ENCODE results near the gene ENTPD8. TPM values are rescaled to one million over a fixed set of nuclear protein-coding genes. Genes with fewer than 3 reads are reported as not detected.

ENTPD8 gene
- polyA plus RNA-seq, 3 donors = not detected

DNA sequence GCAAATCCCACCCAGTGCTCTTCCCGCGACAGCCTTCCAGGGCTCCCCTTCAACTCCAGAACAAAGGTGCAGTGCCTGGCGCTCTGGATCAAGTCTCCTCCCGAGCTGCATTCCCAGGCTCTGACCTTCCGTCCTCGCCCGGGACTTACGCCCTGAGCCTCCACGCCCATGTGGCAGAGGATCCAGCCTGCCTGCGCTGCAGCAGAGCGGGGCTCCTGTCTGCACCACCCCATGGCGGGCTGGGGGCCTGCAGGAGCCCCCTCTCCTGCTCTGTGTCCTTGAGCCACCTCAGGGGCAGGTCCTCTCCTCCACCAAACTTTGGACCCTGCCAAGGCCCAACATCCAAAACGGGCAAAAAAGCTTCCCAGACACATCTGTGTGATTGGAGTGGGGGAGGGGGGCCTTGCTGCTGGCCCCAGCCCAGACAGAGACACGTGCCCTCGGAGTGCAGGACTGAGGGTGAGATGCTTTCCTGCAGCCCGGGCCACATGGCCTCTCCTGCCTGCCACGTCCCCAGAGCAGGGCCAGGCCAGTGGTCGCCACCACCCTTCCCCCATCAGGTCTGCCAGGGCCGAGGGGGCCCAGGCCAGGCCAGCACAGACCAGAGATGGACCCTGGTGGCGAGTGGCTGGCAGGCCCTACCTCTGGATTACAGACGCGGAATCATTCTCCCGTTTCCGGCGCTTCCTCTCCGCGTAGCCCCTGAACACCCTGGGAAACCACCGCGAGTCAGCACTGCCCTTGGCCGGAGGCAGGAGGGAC, 13.6 kb upstream of the ENTPD8 start:
- WGBS (ENCODE audit: insufficient coverage) = 68% methylated on average over 29 of the region's 30 CpGs
- Mint-ChIP-seq H3K9me3 (peaks cover 0 to 6% (median 0%) of the 10 kb centered on the region in 7 donors), H3K27ac (peak overlapping the region; percentile 83 to 95 (median 87)), H3K27me3 (ENCODE audit: low read depth in 3 of 3) (no peaks in the 10 kb centered on the region), H3K4me3 (peak overlapping the region; percentile 82 to 91), H3K4me1 (peaks cover 27% of the 10 kb centered on the region), H3K36me3 (peaks cover 11 to 20% of the 10 kb centered on the region in 2 donors)
- peaks cover 6 to 7% of the 10 kb centered on the region in 2 donors for H3K36me3 ChIP-seq (replicated peaks in 1 of 2; ENCODE audit: control insufficient read depth in 1 of 2, insufficient read depth in 2 of 2, low read length in 2 of 2)
- no peaks in the 10 kb centered on the region for H4K20me1 ChIP-seq (ENCODE audit: insufficient read depth, low read length)
- no peaks in the 10 kb centered on the region for H3K79me2 ChIP-seq (ENCODE audit: insufficient read depth, low read length)
- intact Hi-C loops (cut with micrococcal nuclease) = loop anchor here (1.0 to 5.0 kb wide), 2 partner anchors 31 to 32 kb away; partner anchors contain the start of genes EXD3 (in 2 of the 2) and NOXA1 (in 2 of the 2)
- peak overlapping the region; percentile 58 to 83 for H3K27ac ChIP-seq (ENCODE audit: low read depth in 1 of 2, low read length in 2 of 2)
- TF ChIP-seq CTCF (IDR thresholded peaks at IDR 0.05) = no peak
- peak in 1 of 3 donors; percentile 47 for DNase-seq
- H3K9me3 ChIP-seq (replicated peaks in 1 of 2; ENCODE audit: control insufficient read depth in 1 of 2, insufficient read depth in 1 of 2, low read length in 2 of 2) = no peaks in the 10 kb centered on the region
- peak overlapping the region; percentile 75 for H3K9ac ChIP-seq (ENCODE audit: insufficient read depth, low read length, poor library complexity, severe bottlenecking)
- H2AFZ ChIP-seq (ENCODE audit: insufficient read depth, low read depth, low read length, poor library complexity, severe bottlenecking) = peak overlapping the region; percentile 62
- H3K4me2 ChIP-seq (replicated peaks; ENCODE audit: extremely low read depth, low read length, poor library complexity, severe bottlenecking) = peak overlapping the region; percentile 84
- no peaks in the 10 kb centered on the region for H3K27me3 ChIP-seq (ENCODE audit: control insufficient read depth in 2 of 2, insufficient read depth in 2 of 2, low read length in 2 of 2)
- H3K4me1 ChIP-seq (ENCODE audit: control insufficient read depth in 1 of 2, insufficient read depth in 2 of 2, low read length in 2 of 2) = peaks cover 55 to 69% of the 10 kb centered on the region in 2 donors
- peak overlapping the region; percentile 48 to 83 (median 69) for H3K4me3 ChIP-seq (replicated peaks in 1 of 3; ENCODE audit: low read depth in 2 of 3, low read length in 3 of 3)

GRCh38 chr9:137454145-137454596, 13.0 kb upstream of the ENTPD8 start:
- WGBS (ENCODE audit: insufficient coverage) = 0% methylated on average over 15 of the region's 24 CpGs
- H3K4me1 ChIP-seq (ENCODE audit: control insufficient read depth in 1 of 2, insufficient read depth in 2 of 2, low read length in 2 of 2) = peaks cover 56 to 70% of the 10 kb centered on the region in 2 donors

More at GRCh38 chr9:137454145-137454596, 13.0 kb upstream of the ENTPD8 start:
- Histone ChIP-seq H4K20me1 (ENCODE audit: insufficient read depth, low read length) (no peaks in the 10 kb centered on the region), H3K4me2 (replicated peaks; ENCODE audit: extremely low read depth, low read length, poor library complexity, severe bottlenecking) (peak overlapping the region; percentile 84), H3K4me3 (replicated peaks in 1 of 3; ENCODE audit: low read depth in 2 of 3, low read length in 3 of 3) (peak overlapping the region; percentile 48 to 83 (median 69)), H3K9ac (ENCODE audit: insufficient read depth, low read length, poor library complexity, severe bottlenecking) (peak overlapping the region; percentile 75), H3K9me3 (replicated peaks in 1 of 2; ENCODE audit: control insufficient read depth in 1 of 2, insufficient read depth in 1 of 2, low read length in 2 of 2) (no peaks in the 10 kb centered on the region), H2AFZ (ENCODE audit: insufficient read depth, low read depth, low read length, poor library complexity, severe bottlenecking) (peak overlapping the region; percentile 62), H3K27me3 (ENCODE audit: control insufficient read depth in 2 of 2, insufficient read depth in 2 of 2, low read length in 2 of 2) (no peaks in the 10 kb centered on the region), H3K79me2 (ENCODE audit: insufficient read depth, low read length) (no peaks in the 10 kb centered on the region), H3K27ac (ENCODE audit: low read depth in 1 of 2, low read length in 2 of 2) (peak overlapping the region; percentile 58 to 83), H3K36me3 (replicated peaks in 1 of 2; ENCODE audit: control insufficient read depth in 1 of 2, insufficient read depth in 2 of 2, low read length in 2 of 2) (peaks cover 12 to 13% of the 10 kb centered on the region in 2 donors)
- Mint-ChIP-seq H3K27ac (peak overlapping the region; percentile 83 to 95 (median 87)), H3K4me1 (peaks cover 25% of the 10 kb centered on the region), H3K27me3 (ENCODE audit: low read depth in 3 of 3) (no peaks in the 10 kb centered on the region), H3K9me3 (peaks cover 0 to 6% (median 0%) of the 10 kb centered on the region in 7 donors), H3K36me3 (peaks cover 15 to 23% of the 10 kb centered on the region in 2 donors), H3K4me3 (peak overlapping the region; percentile 82 to 91)
- intact Hi-C loops (cut with micrococcal nuclease) = loop anchor here in 1 of 2 donors (1.0 kb wide), 1 partner anchor 31 kb away; the partner anchor contains the start of genes EXD3 and NOXA1
- TF ChIP-seq CTCF (IDR thresholded peaks at IDR 0.05) = no peak
- peak; percentile 46 to 63 (median 52) for DNase-seq

Data from CD14-positive monocyte (primary cell).